ENCODE results near the gene XAB2.

The XAB2 gene

DNA sequence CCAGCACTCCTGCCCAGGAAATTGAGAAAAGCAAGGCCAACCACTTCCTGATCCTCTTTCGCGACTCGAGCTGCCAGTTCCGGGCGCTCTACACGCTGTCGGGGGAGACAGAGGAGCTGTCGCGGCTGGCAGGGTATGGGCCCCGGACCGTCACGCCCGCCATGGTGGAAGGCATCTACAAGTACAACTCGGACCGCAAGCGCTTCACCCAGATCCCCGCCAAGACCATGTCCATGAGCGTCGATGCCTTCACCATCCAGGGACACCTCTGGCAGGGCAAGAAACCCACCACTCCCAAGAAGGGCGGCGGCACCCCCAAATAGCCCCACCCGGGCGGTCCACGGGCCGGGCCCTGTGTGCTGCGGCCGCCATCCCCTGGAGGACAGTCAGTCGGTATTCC is 11.6 kb downstream of the XAB2 start:
- no peak for DNase-seq
- intact Hi-C loops (cut with DNase I; ENCODE audit: low total_unique reads) = no loop called here
- no peak overlapping the region for H3K4me3 ChIP-seq
- H3K9me3 ChIP-seq = no peaks in the 10 kb centered on the region
- H3K27me3 ChIP-seq = no peaks in the 10 kb centered on the region
- no peak for TF ChIP-seq CTCF (IDR thresholded peaks at IDR 0.05)
- no peak overlapping the region for H3K27ac ChIP-seq
- peaks cover 36 to 79% (median 53%) of the 10 kb centered on the region in 3 donors for H3K36me3 ChIP-seq
- peaks cover 0 to 20% (median 0%) of the 10 kb centered on the region in 4 donors for H3K4me1 ChIP-seq

DNA sequence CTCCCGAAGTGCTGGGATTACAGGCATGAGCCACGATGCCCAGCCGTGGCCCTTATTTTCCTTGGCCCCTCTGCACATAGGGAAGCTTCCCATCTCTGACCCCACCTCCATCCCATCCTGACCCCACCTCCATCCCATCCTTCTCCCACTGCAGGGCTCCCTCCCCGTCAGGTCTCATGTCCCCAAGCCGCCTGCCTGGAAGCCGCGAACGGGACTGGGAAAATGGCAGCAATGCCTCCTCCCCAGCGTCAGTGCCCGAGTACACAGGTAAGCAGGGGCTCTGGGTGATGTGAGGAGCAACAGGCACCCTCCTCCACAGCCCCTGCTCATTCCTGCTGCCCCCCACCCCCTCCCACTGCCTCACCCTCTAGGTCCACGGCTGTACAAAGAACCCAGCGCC is 12.2 kb downstream of the XAB2 start:
- Histone ChIP-seq H3K4me3 (no peak overlapping the region), H3K4me1 (peaks cover 0 to 20% (median 0%) of the 10 kb centered on the region in 4 donors), H3K27me3 (no peaks in the 10 kb centered on the region), H3K9me3 (no peaks in the 10 kb centered on the region), H3K36me3 (peaks cover 30 to 79% (median 48%) of the 10 kb centered on the region in 3 donors), H3K27ac (no peak overlapping the region)
- intact Hi-C loops (cut with DNase I; ENCODE audit: low total_unique reads) = no loop called here
- no peak for DNase-seq
- TF ChIP-seq CTCF (IDR thresholded peaks at IDR 0.05) = no peak

- Histone ChIP-seq H3K9me3 (no peaks in the 10 kb centered on the region), H3K36me3 (peaks cover 9 to 77% (median 27%) of the 10 kb centered on the region in 3 donors), H3K4me1 (peaks cover 0 to 14% (median 0%) of the 10 kb centered on the region in 4 donors), H3K4me3 (no peak overlapping the region), H3K27me3 (peaks cover 0 to 2% of the 10 kb centered on the region in 2 donors), H3K27ac (no peak overlapping the region)
- intact Hi-C loops (cut with DNase I; ENCODE audit: low total_unique reads) = no loop called here
- TF ChIP-seq CTCF (IDR thresholded peaks at IDR 0.05) = no peak
- DNase-seq = no peak
Measured at GRCh38 chr19:7614859-7615741, 14.2 kb downstream of the XAB2 start.

GRCh38 chr19:7612282-7613274 is 16.8 kb downstream of the XAB2 start:
- no peak for TF ChIP-seq CTCF (IDR thresholded peaks at IDR 0.05)
- no peak overlapping the region for H3K27ac ChIP-seq
- H3K4me3 ChIP-seq = no peak overlapping the region
- no peaks in the 10 kb centered on the region for H3K4me1 ChIP-seq
- H3K27me3 ChIP-seq = peaks cover 0 to 2% of the 10 kb centered on the region in 2 donors
- H3K36me3 ChIP-seq = peaks cover 0 to 59% (median 2%) of the 10 kb centered on the region in 3 donors
- no peaks in the 10 kb centered on the region for H3K9me3 ChIP-seq
- intact Hi-C loops (cut with DNase I; ENCODE audit: low total_unique reads) = no loop called here
- no peak for DNase-seq

GRCh38 chr19:7611541-7612279 is 17.6 kb downstream of the XAB2 start:
- Histone ChIP-seq H3K36me3 (peaks cover 0 to 50% (median 0%) of the 10 kb centered on the region in 3 donors), H3K27ac (no peak overlapping the region), H3K4me1 (no peaks in the 10 kb centered on the region), H3K27me3 (peaks cover 0 to 7% of the 10 kb centered on the region in 2 donors), H3K9me3 (no peaks in the 10 kb centered on the region), H3K4me3 (no peak overlapping the region)
- DNase-seq = no peak
- intact Hi-C loops (cut with DNase I; ENCODE audit: low total_unique reads) = no loop called here
- no peak for TF ChIP-seq CTCF (IDR thresholded peaks at IDR 0.05)
